Uterus (tissue), 4 donors: ENCODE results near the gene HBM. TPM values are rescaled to one million over a fixed set of nuclear protein-coding genes. Genes with fewer than 3 reads are reported as not detected.

Experiments used
- DNase-seq, 2 donors: peaks; one replicate each; pipeline ENCODE4 v3.0.0-alpha.2; 2019 to 2020
- H3K27ac ChIP-seq, 2 donors: fragments of 200-600 bp; sonication (generic); 1 replicate in 1 of 2; 2 replicates in 1 of 2; pipeline ENCODE4 v1.5.1; 2016 to 2018
- H3K27me3 ChIP-seq, 2 donors: fragments of 200-600 bp; sonication (generic); one replicate each; pipeline ENCODE4 v1.5.1; 2018 to 2019; ENCODE audit warnings: control low read depth in 1 of 2
- H3K36me3 ChIP-seq, 2 donors: fragments of 200-600 bp; sonication (generic); one replicate each; pipeline ENCODE4 v1.5.1; 2019; ENCODE audit warnings: control low read depth in 1 of 2
- H3K4me1 ChIP-seq, 2 donors: fragments of 200-600 bp; sonication (generic); one replicate each; pipeline ENCODE4 v1.5.1; 2018 to 2019; ENCODE audit warnings: control low read depth in 1 of 2
- H3K4me3 ChIP-seq, 2 donors: fragments of 200-600 bp; sonication (generic); 1 replicate in 1 of 2; 2 replicates in 1 of 2; pipeline ENCODE4 v1.5.1; 2018 to 2019; ENCODE audit warnings: mild to moderate bottlenecking in 1 of 2
- H3K9me3 ChIP-seq, 2 donors: fragments of 200-600 bp; sonication (generic); one replicate each; pipeline ENCODE4 v1.5.1; 2019; ENCODE audit warnings: control low read depth in 1 of 2
- POLR2A ChIP-seq, 2 donors: fragments of 450-650 bp; IDR thresholded peaks; one replicate each; pipeline ENCODE4 v1.6.1; 2016; ENCODE audit warnings: antibody characterized with exemption in 2 of 2, mild to moderate bottlenecking in 1 of 2, moderate library complexity in 1 of 2
- intact Hi-C: fragments of 100-400 bp; cut with DNase I; formaldehyde crosslinking; loops from one replicate; pipeline ENCODE4 v1.15.1; 2023; ENCODE audit warnings: low total_unique reads
- total RNA-seq, 4 donors: library from RNA; depleted of rRNA in 3 of 4; stranded (reverse); fragments of >200 nt in 3 of 4; gene quantifications; one replicate each; pipeline versions ENCODE4 v1.1.0 to v1.2.4, GENCODE V29; 2014 to 2023
- TF ChIP-seq, protein P1 (sequence below), 4 experiments: fragments of 200-600 bp in 2 of 4; fragments of 450-650 bp in 2 of 4; sonication (generic) in 2 of 4; IDR thresholded peaks; one replicate each; pipeline ENCODE4 v1.5.1; 2016 to 2019; ENCODE audit warnings: antibody characterized with exemption in 4 of 4, mild to moderate bottlenecking in 2 of 4, moderate library complexity in 1 of 4
- donor health status: DM: yes; HTN: yes; CAD: no.

Gene HBM
- total RNA-seq, 4 donors from 2014 or later, result 1.4 TPM; not detected in 3

DNA sequence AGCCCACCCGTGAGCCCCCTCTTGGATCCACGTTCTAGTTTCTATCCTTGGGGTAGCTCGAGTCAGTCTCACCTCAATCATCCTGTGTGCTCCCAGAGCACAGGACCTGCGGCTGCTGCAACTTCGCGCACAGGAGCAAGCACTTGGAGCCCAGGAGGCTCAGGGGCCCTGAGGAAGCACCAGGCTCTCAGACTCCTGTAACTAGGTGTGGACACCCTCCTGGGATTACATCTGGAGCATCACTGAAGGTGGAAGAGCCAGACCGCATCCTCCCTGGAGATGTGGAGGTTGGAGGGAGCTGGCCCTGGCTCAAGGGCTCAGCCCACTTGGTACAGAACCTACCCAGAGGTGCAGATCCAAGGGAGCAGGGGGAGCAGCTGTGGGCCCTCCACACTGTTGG, 17.2 kb downstream of the HBM start:
- DNase-seq, result no peak
- no peak overlapping the region for H3K4me3 ChIP-seq
- no peak for TF ChIP-seq POLR2A (IDR thresholded peaks at IDR 0.05)
- TF ChIP-seq, protein P1, sequence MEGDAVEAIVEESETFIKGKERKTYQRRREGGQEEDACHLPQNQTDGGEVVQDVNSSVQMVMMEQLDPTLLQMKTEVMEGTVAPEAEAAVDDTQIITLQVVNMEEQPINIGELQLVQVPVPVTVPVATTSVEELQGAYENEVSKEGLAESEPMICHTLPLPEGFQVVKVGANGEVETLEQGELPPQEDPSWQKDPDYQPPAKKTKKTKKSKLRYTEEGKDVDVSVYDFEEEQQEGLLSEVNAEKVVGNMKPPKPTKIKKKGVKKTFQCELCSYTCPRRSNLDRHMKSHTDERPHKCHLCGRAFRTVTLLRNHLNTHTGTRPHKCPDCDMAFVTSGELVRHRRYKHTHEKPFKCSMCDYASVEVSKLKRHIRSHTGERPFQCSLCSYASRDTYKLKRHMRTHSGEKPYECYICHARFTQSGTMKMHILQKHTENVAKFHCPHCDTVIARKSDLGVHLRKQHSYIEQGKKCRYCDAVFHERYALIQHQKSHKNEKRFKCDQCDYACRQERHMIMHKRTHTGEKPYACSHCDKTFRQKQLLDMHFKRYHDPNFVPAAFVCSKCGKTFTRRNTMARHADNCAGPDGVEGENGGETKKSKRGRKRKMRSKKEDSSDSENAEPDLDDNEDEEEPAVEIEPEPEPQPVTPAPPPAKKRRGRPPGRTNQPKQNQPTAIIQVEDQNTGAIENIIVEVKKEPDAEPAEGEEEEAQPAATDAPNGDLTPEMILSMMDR (IDR thresholded peaks at IDR 0.05), result no peak
- H3K27me3 ChIP-seq, result peaks cover 19 to 22% of the 10 kb centered on the region in 2 donors
- peaks cover 0 to 15% of the 10 kb centered on the region in 2 donors for H3K4me1 ChIP-seq
- H3K36me3 ChIP-seq, result no peaks in the 10 kb centered on the region
- H3K27ac ChIP-seq, result no peak overlapping the region
- intact Hi-C loops, result no loop called here
- H3K9me3 ChIP-seq, result no peaks in the 10 kb centered on the region

DNA sequence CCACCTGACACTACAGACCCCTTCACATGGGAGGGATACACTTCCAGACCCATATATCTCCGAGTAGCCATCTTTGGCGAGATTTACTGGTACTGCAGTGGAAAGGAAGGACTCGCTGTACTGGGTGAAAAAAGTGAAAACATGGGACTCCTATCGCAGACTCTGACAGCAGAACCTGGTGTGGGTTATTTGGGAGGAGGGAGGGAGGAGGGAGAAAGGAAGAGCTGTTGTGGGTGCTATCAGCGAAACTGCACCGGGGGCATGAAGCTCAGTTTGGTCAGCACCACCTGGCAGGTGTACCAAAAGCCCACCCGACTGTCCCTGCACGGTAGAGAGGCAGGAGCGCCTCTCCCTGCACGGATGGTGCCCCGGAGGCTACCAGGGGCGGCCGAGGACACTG, 19.4 kb downstream of the HBM start:
- no peak for DNase-seq
- H3K4me1 ChIP-seq, result peaks cover 0 to 11% of the 10 kb centered on the region in 2 donors
- H3K9me3 ChIP-seq, result no peaks in the 10 kb centered on the region
- intact Hi-C loops, result no loop called here
- H3K27ac ChIP-seq, result no peak overlapping the region
- H3K27me3 ChIP-seq, result peaks cover 0 to 5% of the 10 kb centered on the region in 2 donors
- no peak for TF ChIP-seq POLR2A (IDR thresholded peaks at IDR 0.05)
- TF ChIP-seq, protein P1 (IDR thresholded peaks at IDR 0.05), result no peak
- no peak overlapping the region for H3K4me3 ChIP-seq
- H3K36me3 ChIP-seq, result no peaks in the 10 kb centered on the region

GRCh38 chr16:185691-186090, 19.9 kb downstream of the HBM start:
- intact Hi-C loops, result no loop called here
- Histone ChIP-seq H3K4me1 (peaks cover 0 to 7% of the 10 kb centered on the region in 2 donors), H3K27ac (no peak overlapping the region), H3K36me3 (no peaks in the 10 kb centered on the region), H3K4me3 (no peak overlapping the region), H3K9me3 (no peaks in the 10 kb centered on the region), H3K27me3 (peaks cover 0 to 1% of the 10 kb centered on the region in 2 donors)
- DNase-seq, result no peak
- no peak for TF ChIP-seq POLR2A (IDR thresholded peaks at IDR 0.05)
- TF ChIP-seq, protein P1 (IDR thresholded peaks at IDR 0.05), result no peak

DNA sequence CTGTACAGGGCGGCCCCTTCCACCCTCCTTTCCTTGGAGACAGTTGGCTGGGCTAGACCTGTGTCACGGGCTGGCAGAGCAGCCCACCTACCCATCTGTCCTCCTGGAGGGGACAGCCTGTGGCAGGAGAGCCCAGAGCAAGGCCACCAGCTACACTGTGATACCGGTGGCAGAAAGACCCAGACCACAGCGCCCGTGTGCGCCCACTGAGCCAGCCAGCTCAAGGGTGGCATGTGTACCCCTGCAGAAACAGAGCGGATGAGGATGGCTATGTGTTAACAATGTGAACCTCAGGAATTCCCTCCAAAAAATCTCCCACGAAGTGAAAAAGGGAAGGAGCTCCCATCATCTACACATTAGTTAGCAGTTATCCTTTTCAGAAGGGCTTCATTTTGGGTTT, 21.6 kb downstream of the HBM start:
- H3K9me3 ChIP-seq, result no peaks in the 10 kb centered on the region
- DNase-seq, result no peak
- H3K27ac ChIP-seq, result no peak overlapping the region
- no peak overlapping the region for H3K4me3 ChIP-seq
- TF ChIP-seq, protein P1 (IDR thresholded peaks at IDR 0.05), result no peak
- TF ChIP-seq POLR2A (IDR thresholded peaks at IDR 0.05), result no peak
- no peaks in the 10 kb centered on the region for H3K27me3 ChIP-seq
- intact Hi-C loops, result no loop called here
- H3K36me3 ChIP-seq, result no peaks in the 10 kb centered on the region
- no peaks in the 10 kb centered on the region for H3K4me1 ChIP-seq

DNA sequence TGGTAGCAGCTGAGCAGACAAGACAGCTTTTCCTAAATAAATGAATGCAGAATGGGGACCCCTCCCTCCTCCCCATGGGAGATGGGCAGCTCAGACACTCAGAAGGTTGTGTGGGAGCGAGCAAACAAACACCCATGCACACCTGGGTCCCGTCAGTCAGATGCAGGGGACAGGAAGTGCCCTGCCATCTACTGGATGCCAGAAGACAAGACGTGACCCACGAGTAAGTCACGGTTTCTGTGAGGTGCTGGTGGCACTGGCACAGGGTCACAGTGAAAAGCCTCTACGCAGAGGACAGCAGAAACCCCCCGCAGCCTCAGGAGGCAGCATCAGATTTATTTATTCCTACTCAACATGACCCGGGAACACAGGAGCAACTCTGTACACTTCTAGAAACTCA, 22.9 kb downstream of the HBM start:
- H3K36me3 ChIP-seq, result no peaks in the 10 kb centered on the region

More for the DNA sequence above, 22.9 kb downstream of the HBM start:
- no peaks in the 10 kb centered on the region for H3K4me1 ChIP-seq
- intact Hi-C loops, result no loop called here
- H3K4me3 ChIP-seq, result no peak overlapping the region
- no peaks in the 10 kb centered on the region for H3K27me3 ChIP-seq
- TF ChIP-seq, protein P1 (IDR thresholded peaks at IDR 0.05), result no peak
- no peak for TF ChIP-seq POLR2A (IDR thresholded peaks at IDR 0.05)
- H3K9me3 ChIP-seq, result no peaks in the 10 kb centered on the region
- no peak overlapping the region for H3K27ac ChIP-seq
- DNase-seq, result no peak
